ENCODE data around the gene FAM209B. TPM values are rescaled to one million over a fixed set of nuclear protein-coding genes. Genes with fewer than 3 reads are reported as not detected.
A peak's percentile ranks its signal among the peaks of the same experiment; 100 is the strongest.

Gene FAM209B
- total RNA-seq, 1 experiment from 2014 or later: not detected

DNA sequence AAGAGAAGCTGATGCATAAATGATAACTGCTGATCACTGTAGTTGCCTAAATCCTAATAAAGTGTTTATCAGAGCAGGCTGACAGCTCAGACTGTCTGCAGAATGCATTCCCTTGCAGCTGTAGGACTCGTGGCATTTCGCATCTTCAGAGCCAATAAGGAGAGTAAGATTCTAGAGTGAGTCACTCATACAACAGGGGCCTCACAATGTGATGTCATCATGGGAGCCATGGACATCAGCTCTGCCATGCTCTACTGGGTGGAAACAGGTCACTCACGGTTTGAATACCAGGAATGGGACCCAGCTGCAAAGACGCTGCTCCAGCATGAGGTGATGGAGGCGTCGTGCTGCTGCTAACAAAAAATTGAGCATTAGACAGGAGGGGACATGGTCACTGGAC is 7.4 kb downstream of the FAM209B start:
- peak; percentile 50 for DNase-seq (ENCODE audit: low read depth)

DNA sequence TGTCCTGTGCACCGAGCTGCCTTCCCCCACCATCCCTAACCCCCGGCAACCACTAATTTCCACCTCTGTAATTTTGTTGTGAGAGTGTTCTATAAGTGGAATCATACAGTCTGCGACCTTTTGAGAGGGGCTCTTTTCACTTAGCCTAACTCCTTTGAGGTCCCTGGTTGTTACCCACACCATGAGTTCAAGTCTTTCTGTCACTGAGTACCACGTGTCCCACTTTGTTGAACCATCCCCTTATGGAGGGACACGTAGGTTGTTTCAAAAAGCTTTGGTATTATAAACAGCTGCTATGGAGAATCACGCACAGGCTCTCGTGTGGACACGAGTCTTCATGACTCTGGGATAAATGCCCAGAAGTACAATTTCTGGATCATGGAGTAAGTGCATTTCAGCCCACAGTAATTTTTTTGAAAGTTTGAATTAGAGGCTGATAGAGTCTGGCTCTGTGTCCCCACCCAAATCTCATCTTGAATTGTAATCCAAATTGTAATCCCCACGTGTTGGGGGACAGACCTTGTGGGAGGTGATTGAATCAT is 9.5 kb downstream of the FAM209B start:
- DNase-seq (ENCODE audit: low read depth): no peak

DNA sequence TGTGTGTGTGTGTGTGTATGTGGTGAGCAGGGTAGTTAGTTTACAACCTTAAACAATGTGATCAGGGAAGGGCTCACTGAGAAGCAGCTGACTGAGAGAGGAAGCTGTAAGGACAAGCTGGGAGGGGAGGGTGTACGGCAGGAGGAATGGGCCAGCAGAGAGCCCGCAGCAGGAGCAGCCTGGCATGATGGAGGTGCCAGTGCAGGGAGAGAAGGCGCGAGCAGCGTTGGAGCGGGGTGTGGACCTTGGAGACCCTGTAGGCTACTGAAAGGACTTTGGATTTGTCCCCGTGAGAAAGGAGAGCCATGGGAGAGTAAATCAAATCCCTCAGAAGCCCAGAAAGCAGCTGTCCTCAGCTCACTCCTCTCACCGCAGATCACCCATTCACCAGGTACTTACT is 18.5 kb downstream of the FAM209B start:
- no peak for DNase-seq (ENCODE audit: low read depth)

DNA sequence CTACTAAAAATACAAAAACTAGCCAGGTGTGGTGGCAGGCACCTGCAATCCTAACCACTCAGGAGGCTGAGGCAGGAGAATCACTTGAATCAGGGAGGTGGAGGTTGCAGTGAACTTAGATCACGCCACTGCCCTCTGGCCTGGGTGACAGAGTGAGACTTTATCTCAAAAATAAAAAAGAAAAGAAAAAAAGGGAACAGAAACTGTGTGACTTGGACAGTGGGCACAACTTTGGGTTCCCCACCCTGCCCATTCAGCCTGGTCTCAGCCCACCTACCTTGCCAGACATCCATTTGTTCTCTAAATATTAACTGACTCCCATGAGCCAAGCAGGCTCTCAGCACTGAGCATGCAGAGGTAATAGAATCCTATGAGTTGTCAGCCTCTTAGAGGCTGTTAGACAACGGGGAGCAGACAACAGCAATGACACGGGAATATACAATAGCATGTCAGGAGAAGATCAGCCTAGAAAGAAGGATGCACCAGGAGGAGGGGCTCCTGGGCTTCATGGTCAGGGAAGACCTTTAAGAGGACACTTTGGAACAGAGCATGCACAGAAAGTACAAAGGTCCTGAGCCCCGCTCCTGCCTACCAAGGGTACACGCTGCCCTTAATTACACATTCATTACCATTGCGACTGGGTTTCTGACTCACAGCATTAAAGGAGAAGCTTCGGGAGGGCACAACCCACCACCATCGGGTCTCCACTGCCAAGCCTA is 20.0 kb downstream of the FAM209B start:
- DNase-seq (ENCODE audit: low read depth): no peak

DNA sequence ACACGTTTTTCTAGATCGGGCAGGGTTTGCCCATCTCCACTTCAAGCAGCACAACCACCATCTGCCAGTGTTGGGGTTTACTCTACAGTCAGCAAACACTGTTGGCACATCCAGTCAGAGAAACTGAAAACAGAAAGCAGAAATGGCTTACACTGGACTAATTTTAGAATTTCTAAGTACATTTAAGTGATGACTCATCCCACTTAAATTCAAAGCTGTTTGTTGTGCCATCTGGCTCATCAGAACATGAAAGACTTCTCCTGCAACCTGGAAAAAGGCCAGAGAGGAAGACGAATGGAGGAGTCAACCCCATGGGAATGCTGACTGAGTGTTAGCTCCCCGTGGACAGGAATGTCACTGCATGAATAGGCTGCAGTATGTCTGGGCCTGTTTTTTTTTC is 21.8 kb downstream of the FAM209B start:
- DNase-seq (ENCODE audit: low read depth): peak; percentile 100

DNA sequence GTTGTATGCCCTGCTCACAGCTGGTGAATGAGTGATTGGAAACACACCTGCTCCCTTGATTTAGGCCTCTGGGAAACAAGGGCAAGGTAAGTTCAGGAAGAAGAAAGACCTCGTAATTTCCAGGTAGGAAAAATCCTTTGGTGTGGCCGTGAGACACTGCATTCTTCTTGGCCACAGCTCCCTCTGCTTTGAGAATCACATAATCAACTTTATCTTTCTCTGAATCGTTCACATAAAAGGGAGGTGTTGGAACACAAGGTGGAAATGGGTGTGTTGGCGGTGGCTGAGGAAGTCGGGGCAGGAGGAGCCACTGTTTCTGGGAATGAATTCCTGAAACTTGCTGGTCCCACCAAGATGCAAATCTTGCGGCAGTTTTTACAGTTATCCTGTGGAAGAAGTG is 25.9 kb downstream of the FAM209B start:
- DNase-seq (ENCODE audit: low read depth): no peak

DNA sequence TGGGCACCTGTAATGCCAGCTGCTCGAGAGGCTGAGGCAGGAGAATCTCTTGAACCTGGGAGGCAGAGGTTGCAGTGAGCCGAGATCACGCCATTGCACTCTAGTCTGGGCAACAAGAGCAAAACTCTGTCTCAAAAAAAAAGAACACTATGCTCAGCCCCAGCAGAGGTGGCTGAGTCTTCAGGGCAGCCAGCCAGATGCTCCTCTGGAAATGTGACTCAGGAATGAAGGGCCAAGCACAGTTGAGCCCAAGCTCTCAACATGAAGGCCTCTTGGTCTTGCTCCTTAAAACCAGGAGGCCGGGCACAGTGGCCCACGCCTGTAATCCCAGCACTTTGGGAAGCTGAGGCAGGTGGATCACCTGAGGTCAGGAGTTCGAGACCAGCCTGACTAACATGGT is 31.5 kb downstream of the FAM209B start:
- peak; percentile 46 for DNase-seq (ENCODE audit: low read depth)

DNA sequence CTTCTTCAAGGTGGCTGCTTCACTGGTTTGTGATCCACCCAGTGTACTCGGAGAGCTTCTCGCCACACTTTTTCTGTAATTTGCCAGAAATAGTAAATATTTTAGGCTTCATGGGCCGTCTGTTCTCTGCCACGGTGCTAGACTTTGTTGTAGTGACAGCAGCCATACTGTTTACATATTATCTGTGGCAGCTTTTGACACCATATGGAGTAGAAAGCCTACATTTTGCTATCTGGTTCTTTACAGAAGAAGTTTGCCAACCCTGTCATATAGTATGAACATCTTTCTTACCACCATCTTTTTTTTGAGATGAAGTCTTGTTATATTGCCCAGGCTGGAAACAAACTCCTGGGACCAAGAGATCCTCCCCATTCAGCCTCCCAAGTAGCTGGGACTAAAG is 32.5 kb downstream of the FAM209B start:
- DNase-seq (ENCODE audit: low read depth): no peak

DNA sequence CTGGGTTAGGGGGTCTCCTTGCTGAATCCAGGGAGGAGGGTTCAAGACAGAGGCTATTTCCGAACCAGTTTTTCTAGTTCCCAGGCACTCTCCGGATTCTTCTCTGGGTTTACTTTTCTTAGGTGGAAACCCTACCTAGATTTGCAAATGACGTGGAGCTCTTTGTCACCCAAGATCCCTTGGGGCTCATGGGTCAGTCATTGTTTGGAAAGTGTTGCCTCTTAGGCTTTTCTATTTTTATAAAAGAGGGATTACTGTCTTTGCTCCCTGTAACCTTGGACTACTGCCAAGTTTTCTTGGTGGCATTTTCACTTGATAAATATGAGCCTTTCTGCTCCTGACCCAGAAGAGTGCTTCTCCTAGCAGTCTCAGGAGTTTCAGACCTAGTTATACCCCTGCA is 33.6 kb downstream of the FAM209B start:
- DNase-seq (ENCODE audit: low read depth): peak; percentile 37

DNA sequence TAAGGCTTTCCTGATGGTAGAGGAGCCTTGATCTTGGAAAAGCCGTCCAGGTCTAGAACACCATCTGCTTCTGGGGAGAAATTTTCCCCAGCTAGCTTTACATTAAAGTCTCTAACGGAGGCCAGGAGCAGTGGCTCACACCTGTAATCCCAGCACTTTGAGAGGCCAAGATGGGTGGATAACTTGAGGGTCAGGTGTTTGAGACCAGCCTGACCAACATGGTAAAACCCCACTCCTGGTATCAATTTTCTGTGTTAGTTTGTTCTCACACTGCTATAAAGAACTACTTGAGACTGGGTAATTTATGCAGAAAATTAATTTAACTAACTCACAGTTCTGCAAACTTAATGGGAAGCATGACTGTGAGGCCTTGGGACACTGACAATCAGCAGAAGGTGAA is 37.8 kb downstream of the FAM209B start:
- no peak for DNase-seq (ENCODE audit: low read depth)

DNA sequence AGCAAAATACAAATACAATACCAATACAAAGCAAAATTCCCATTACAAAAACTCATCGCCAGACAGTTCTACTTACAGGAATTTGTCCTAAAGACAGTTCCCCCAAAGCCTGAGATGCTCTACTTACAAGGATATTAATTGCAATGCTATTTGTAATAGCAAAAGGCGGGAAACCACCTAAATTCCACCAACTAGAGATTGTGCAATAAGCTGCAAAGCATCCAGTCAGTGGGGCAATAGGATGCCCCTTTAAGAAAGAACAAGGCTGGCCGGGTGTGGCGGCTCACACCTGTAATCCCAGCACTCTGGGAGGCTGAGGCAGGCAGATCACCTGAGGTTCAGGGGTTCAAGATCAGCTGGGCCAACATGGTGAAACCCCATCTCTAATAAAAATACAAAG is 39.1 kb downstream of the FAM209B start:
- peak; percentile 18 for DNase-seq (ENCODE audit: low read depth)

DNA sequence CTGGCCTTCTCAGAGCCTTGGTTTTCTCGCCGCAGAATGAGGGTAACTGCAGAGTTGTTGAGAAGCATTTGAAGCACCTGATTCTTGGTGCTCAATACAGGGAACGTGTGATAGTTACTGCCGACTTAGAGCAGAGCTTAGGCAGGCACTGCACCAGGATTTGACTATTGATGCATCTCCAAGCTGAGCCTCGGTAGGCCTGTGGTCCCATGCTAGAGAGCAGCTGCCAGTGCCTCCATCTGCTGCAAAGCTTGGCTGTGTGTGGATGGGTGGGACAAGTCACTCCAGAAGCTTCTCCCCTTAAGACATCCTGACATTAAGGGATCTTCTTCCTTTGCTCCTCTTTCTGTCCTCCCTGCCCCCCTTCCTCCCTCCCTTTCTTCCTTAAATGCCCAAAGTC is 40.9 kb downstream of the FAM209B start:
- no peak for DNase-seq (ENCODE audit: low read depth)

DNA sequence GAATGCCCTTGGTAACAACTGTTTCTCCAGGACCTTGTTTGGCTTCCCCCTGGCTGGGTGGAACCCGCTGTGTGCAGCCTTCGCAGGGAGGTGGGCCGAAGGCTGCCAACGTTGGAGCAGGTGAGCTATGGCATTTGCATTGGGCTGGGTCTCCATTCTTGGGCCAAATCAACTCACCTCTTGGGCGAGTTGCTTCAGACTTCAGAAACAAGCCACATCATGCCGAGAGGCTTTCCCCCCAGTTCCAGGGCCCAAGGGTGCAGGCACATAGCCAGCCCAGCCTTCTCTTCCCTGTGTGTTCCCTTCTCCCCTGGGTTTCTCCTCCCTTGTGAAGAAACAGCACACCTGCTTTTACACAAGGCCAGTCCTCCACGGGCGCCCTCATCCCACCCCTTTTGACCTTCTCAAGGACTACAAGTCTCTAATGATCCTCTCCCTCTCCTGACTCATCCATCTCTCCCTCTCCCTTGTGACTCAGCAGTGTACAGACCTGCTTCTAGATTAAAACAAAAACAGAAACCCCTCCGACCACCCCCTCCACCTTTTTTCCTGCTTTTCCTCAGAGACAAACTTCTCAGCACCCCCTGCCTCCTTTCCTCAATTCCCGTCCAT is 41.6 kb downstream of the FAM209B start:
- peak; percentile 29 for DNase-seq (ENCODE audit: low read depth)

DNA sequence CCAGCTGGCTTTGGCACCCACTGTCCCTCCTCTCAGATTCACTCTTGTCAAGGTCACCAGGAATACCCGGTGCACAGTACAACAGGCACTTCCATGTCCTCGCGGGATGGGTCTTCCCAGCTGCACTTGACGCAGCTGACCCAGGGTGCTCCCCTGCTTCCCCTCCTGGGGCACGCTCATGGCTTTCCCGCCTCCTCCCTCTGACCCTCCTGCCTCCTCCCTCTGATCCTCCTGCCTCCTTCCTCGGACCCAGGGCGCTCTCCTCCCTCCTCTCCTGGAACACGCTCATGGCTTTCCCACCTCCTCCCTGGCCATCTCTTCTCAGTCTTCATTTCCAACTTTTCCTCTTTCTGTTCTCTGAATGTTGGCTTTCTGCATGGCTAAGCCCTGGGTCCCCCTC is 42.1 kb downstream of the FAM209B start:
- DNase-seq (ENCODE audit: low read depth): no peak

DNA sequence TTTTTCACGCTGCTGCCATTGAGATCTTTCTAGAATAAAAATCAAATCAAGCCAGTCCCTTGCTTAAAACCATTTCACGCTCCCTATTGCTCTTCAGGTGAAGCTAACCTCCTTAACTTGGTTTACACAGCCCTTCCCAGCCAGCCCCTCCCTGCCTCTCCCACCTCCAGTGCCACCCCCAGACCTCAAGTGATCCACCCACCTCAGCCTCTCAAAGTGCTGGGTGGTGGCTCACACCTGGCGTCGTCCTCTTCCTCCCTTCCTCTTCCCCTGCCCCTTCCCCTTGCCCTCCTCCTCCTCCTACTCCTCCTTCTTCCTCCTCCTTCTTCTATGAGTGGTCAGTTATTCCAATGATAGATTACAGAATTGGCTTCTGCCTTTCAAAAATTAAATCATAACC is 42.9 kb downstream of the FAM209B start:
- no peak for DNase-seq (ENCODE audit: low read depth)

DNA sequence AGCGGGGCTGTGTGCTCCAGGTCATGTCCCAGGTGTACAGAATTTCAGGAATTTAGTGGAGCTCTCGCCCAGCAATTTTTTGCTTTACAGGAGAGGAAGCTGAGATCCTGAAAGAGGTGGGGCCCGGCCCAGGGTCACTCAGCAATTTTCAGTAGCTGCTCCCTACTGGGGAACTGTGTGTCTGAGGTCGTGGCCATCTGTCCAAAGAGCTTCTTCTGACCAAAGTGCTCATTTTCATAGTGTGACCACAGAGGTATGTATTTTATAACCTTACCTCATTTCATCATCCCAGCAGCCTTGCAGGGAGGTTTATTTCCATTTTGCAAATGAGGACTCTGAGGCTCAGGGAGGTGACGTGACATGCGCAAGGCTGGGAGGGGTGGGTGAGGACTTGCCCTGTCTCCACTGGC is 46.3 kb downstream of the FAM209B start:
- DNase-seq (ENCODE audit: low read depth): no peak

DNA sequence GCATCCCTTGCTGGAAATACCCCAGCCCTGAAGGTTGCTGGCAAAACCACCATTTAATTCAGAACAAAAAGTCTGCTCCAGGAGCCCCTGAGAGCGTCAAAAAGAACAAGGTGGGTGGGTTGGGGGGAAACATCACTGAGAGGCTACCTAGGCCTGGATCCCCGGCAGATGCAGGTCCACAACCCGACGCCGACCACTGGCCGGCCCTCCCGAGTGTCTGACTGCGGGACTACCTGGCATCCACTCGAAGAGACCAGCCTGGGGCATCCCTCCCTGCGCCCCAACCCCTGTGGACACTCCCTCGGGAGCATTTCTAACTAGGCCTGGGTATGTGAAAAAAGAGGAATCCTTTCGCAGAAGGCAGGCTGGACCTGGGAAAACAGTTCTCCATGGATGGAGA is 47.2 kb downstream of the FAM209B start:
- no peak for DNase-seq (ENCODE audit: low read depth)

DNA sequence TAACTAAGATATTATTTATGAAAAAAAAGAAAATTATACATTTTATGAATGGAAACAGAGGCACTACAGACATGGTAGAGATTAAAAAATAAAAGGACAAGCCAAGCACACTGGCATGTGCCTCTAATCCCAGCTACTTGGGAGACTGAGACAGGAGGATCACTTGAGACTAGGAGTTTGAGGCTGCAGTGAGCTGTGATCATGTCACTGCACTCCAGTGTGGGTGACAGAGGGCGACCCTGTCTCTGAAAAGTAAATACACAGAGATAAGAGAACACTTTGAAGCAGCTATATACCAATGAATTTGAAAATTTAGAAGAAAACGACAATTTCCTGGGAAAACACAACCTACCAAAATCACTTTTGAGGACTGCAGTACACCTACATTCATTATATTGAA is 48.7 kb downstream of the FAM209B start:
- DNase-seq (ENCODE audit: low read depth): no peak

DNA sequence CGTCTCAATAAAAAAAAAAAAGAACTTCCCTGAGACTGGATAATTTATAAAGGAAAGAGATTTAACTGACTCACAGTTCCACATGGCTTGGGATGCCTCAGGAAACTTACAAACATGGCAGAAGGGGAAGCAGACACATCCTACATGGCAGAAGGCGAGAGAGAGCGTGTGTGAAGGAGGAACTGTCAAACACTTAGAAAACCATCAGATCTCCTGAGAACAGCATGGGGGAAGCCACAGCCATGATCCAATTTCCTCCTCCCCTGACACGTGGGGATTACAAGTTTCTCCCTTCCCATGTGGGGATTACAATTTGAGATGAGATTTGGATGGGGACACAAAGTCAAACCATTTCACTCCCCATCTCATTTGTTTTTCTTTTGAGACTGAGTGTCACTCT is 49.5 kb downstream of the FAM209B start:
- DNase-seq (ENCODE audit: low read depth): no peak

DNA sequence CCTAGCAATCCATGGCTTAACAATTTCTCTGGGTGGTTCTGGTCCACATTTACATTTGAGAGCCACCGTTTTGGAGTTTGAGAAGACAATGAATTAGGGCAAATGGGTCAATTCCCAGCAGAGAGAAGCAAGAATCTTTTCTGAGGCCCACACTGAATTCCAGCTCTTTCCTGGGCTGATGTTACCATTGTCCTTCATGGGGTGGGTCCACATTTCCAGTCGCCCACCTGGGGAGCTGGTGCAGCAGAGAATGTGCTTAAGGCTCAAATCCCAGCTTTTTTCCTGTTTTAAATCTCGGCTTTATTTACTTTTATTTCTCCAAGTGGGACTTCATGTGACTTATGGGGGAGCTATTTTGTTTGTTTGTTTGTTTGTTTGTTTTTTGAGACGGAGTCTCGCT is 51.9 kb downstream of the FAM209B start:
- no peak for DNase-seq (ENCODE audit: low read depth)

Data from RPMI7951 (cell line).